ENCODE data around the gene SCAF8.

GRCh38 chr6:154752022-154752421 is 18.8 kb downstream of the SCAF8 start:
- TF ChIP-seq CTCF (IDR thresholded peaks at IDR 0.05) (no peak), ZFX (IDR thresholded peaks at IDR 0.05; ENCODE audit: borderline replicate concordance) (no peak)

Measured in 22Rv1 (cell line).